Gastrocnemius medialis (tissue), 4 donors: ENCODE results near the gene CAPN13. TPM values are rescaled to one million over a fixed set of nuclear protein-coding genes. Genes with fewer than 3 reads are reported as not detected.

Source experiments
- ATAC-seq, 2 donors: fragments of 150-250 bp; one replicate each; pipeline ENCODE4 v1.9.1; 2016
- DNase-seq, 2 donors: peaks; one replicate each; pipeline ENCODE4 v3.0.0-alpha.2; 2019
- H3K27ac ChIP-seq, 4 donors: fragments of 200-600 bp; sonication (generic); 1 replicate in 1 of 4; 2 replicates in 3 of 4; pipeline ENCODE4 v1.5.1; 2016 to 2018; ENCODE audit warnings: mild to moderate bottlenecking in 2 of 4, moderate library complexity in 1 of 4
- H3K27me3 ChIP-seq, 3 donors: fragments of 200-600 bp; sonication (generic) in 2 of 3; 1 replicate in 1 of 3; 2 replicates in 2 of 3; pipeline versions ENCODE4 v1.5.1 to v1.6.0; 2016 to 2019; ENCODE audit warnings: mild to moderate bottlenecking in 1 of 3, moderate library complexity in 1 of 3
- H3K36me3 ChIP-seq, 2 donors: fragments of 200-600 bp; sonication (generic) in 1 of 2; one replicate each; pipeline ENCODE4 v1.5.1; 2017 to 2018
- H3K4me1 ChIP-seq, 2 donors: fragments of 200-600 bp; sonication (generic) in 1 of 2; one replicate each; pipeline ENCODE4 v1.5.1; 2016 to 2017; ENCODE audit warnings: mild to moderate bottlenecking in 2 of 2
- H3K4me3 ChIP-seq, 4 donors: fragments of 200-600 bp; sonication (generic) in 3 of 4; 1 replicate in 1 of 4; 2 replicates in 3 of 4; pipeline ENCODE4 v1.5.1; 2016 to 2019; ENCODE audit warnings: mild to moderate bottlenecking in 2 of 4
- H3K9me3 ChIP-seq, 3 donors: fragments of 200-600 bp; sonication (generic) in 2 of 3; 1 replicate in 1 of 3; 2 replicates in 2 of 3; pipeline ENCODE4 v1.5.1; 2016 to 2019
- POLR2A ChIP-seq, 2 donors: fragments of 450-650 bp; IDR thresholded peaks; one replicate each; pipeline ENCODE4 v1.6.1; 2017; ENCODE audit warnings: antibody characterized with exemption in 2 of 2, mild to moderate bottlenecking in 2 of 2, moderate library complexity in 2 of 2
- in situ Hi-C, 4 donors: fragments of 200-750 bp; cut with MboI; loops; one replicate each; pipeline versions ENCODE4 v1.15.0 to v1.8.0; 2017; ENCODE audit warnings: low sequenced_read_pairs in 4 of 4
- intact Hi-C: fragments of 100-400 bp; cut with DNase I; formaldehyde crosslinking; loops from one replicate; pipeline ENCODE4 v1.15.1; 2023; ENCODE audit warnings: low total_unique reads
- total RNA-seq, 4 donors: library from RNA; depleted of rRNA; stranded (reverse); fragments of >200 nt; gene quantifications; one replicate each; pipeline versions ENCODE4 v1.1.0 to v1.2.3, GENCODE V29; 2016
- TF ChIP-seq, protein P1 (sequence below), 5 experiments: fragments of 450-650 bp in 3 of 5; fragments of 200-600 bp in 2 of 5; sonication (generic) in 2 of 5; IDR thresholded peaks in 4 of 5; conservative IDR thresholded peaks in 1 of 5; 1 replicate in 4 of 5; 2 replicates in 1 of 5; pipeline ENCODE4 v1.5.1; 2016 to 2019; ENCODE audit warnings: antibody characterized with exemption in 5 of 5, mild to moderate bottlenecking in 3 of 5, moderate library complexity in 3 of 5

Gene CAPN13
- total RNA-seq, 4 donors from 2014 or later = 0.53 TPM; not detected in 3

DNA sequence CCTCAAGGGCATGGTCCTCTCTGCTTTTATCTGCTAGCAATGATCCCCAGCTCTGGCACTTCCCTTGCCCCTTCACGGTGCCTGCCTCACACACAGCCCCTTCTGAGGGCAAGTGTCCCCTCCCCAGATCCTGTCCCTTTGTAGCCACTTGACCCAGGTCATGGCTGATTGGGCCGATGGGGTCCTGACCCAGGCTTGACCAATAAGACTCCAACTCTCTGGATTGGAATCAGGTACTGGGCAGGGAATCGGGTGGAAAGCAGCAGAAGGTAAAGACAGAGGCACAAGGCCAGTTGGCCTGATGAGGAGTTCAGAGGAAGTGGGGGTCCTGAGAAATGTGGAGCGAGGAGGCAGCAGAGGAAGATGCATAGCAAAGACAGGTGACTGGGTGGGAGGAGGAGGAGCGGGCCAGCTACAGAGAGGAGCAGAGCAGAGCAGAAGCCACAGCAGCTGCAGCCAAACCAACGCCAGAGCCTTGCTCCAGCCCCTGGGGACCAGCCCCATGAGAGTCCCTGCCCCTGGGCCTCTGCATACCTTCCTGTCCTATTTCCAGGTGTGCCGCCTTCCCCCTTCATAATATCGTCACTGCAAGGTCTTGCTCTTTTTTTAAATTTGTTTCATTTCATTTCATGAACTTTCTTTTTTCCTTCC, 39.1 kb downstream of the CAPN13 start:
- intact Hi-C loops = no loop called here
- DNase-seq (no peak), ATAC-seq (no peak)
- no peaks in the 10 kb centered on the region for H3K4me1 ChIP-seq
- H3K9me3 ChIP-seq = no peaks in the 10 kb centered on the region
- TF ChIP-seq POLR2A (IDR thresholded peaks at IDR 0.05) = no peak
- TF ChIP-seq, protein P1, sequence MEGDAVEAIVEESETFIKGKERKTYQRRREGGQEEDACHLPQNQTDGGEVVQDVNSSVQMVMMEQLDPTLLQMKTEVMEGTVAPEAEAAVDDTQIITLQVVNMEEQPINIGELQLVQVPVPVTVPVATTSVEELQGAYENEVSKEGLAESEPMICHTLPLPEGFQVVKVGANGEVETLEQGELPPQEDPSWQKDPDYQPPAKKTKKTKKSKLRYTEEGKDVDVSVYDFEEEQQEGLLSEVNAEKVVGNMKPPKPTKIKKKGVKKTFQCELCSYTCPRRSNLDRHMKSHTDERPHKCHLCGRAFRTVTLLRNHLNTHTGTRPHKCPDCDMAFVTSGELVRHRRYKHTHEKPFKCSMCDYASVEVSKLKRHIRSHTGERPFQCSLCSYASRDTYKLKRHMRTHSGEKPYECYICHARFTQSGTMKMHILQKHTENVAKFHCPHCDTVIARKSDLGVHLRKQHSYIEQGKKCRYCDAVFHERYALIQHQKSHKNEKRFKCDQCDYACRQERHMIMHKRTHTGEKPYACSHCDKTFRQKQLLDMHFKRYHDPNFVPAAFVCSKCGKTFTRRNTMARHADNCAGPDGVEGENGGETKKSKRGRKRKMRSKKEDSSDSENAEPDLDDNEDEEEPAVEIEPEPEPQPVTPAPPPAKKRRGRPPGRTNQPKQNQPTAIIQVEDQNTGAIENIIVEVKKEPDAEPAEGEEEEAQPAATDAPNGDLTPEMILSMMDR (IDR thresholded peaks at IDR 0.05 in 4 of 5, conservative IDR thresholded peaks at IDR 0.05 in 1 of 5) = no peak
- no peaks in the 10 kb centered on the region for H3K27me3 ChIP-seq
- in situ Hi-C loops = no loop called here
- no peaks in the 10 kb centered on the region for H3K36me3 ChIP-seq
- no peak overlapping the region for H3K4me3 ChIP-seq
- H3K27ac ChIP-seq = no peak overlapping the region

DNA sequence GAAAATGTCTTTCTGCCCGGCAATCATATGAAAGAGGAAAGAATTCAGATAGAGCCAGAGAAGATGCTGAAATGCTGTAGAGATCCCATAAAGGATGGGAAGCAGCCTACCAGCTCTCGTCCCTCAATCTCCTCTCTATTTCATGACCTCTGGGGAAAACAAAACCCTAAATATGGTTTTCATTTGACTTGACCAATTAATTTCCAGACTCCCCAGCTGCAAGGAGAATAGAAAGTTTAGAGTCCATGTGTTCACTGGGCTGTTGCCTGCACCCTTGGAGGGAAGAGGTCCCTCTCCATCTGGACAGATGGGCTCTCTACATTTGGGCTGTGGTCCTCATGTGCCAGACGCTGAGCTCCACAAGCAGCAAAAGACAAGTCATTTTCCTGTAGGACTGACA, 40.6 kb downstream of the CAPN13 start:
- no peak for DNase-seq
- ATAC-seq = no peak
- H3K4me1 ChIP-seq = no peaks in the 10 kb centered on the region
- intact Hi-C loops = no loop called here
- H3K27me3 ChIP-seq = no peaks in the 10 kb centered on the region
- H3K36me3 ChIP-seq = no peaks in the 10 kb centered on the region
- no peak overlapping the region for H3K4me3 ChIP-seq
- in situ Hi-C loops = no loop called here
- H3K27ac ChIP-seq = no peak overlapping the region
- no peak for TF ChIP-seq POLR2A (IDR thresholded peaks at IDR 0.05)
- TF ChIP-seq, protein P1 (IDR thresholded peaks at IDR 0.05 in 4 of 5, conservative IDR thresholded peaks at IDR 0.05 in 1 of 5) = no peak
- no peaks in the 10 kb centered on the region for H3K9me3 ChIP-seq

DNA sequence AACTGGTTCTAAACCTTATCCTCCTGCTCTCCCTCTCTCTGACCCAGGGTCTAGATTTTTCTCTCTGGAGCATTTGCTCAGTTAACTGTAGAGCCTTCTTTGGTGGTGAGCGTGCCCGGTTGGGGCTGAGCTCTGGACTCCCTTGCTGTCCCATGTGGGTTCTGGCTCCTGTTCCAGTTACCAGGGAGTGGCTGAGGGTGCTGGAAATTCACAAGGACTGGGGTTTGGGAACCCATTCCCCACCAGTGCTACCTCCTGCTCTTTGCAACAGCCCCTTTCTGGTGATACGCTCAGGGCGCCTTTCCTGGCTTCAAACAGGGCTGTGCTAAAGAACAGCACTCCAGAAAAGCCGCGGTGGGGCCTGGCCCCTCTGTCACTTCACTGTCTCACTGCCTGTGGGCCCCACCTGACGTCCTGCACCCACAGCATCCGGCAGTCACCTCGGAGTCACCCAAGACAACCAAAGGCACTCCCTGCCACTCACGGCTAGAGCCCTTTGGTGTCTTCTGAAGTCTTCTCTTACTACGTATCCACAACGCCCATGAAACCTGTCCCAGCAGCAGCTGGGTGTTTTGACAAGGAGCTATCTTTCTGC, 41.3 kb downstream of the CAPN13 start:
- Histone ChIP-seq H3K4me1 (no peaks in the 10 kb centered on the region), H3K27ac (no peak overlapping the region), H3K36me3 (no peaks in the 10 kb centered on the region), H3K4me3 (no peak overlapping the region), H3K9me3 (no peaks in the 10 kb centered on the region), H3K27me3 (no peaks in the 10 kb centered on the region)
- no peak for DNase-seq
- intact Hi-C loops = no loop called here
- ATAC-seq = no peak
- in situ Hi-C loops = no loop called here
- TF ChIP-seq POLR2A (IDR thresholded peaks at IDR 0.05) = no peak
- TF ChIP-seq, protein P1 (IDR thresholded peaks at IDR 0.05 in 4 of 5, conservative IDR thresholded peaks at IDR 0.05 in 1 of 5) = no peak

DNA sequence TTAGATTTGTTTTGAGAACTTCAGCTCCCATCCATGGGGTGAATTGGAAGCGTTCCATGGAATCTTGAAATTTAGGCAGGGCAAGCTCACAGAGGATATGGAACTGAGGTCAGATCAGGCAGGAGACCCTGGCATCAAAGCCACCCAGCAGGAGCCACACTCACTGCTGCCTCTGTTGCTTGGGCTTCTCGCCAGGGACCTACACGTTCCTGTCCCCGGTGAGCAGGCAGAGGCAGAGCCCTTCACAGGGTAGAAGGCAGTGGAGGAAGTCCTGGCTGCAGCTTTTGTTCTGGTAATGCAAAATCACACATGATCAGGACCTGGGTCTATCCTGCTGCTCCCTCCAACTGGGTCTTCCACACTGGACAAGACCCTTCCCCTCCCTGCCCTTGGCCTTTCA, 42.1 kb downstream of the CAPN13 start:
- Histone ChIP-seq H3K9me3 (no peaks in the 10 kb centered on the region), H3K4me3 (no peak overlapping the region), H3K27me3 (no peaks in the 10 kb centered on the region), H3K36me3 (no peaks in the 10 kb centered on the region), H3K4me1 (no peaks in the 10 kb centered on the region), H3K27ac (no peak overlapping the region)
- DNase-seq = no peak
- TF ChIP-seq, protein P1 (IDR thresholded peaks at IDR 0.05 in 4 of 5, conservative IDR thresholded peaks at IDR 0.05 in 1 of 5) = no peak
- TF ChIP-seq POLR2A (IDR thresholded peaks at IDR 0.05) = no peak
- intact Hi-C loops = no loop called here
- no peak for ATAC-seq
- in situ Hi-C loops = no loop called here
